ENCODE results near the gene PPID. TPM values are rescaled to one million over a fixed set of nuclear protein-coding genes. Genes with fewer than 3 reads are reported as not detected.

PPID gene
- total and polyA plus RNA-seq, 2 of the 13 experiments (the other 11 are each of a cell fraction or from before 2014, with no cell fraction given), result 15.4 to 63.4 TPM

DNA sequence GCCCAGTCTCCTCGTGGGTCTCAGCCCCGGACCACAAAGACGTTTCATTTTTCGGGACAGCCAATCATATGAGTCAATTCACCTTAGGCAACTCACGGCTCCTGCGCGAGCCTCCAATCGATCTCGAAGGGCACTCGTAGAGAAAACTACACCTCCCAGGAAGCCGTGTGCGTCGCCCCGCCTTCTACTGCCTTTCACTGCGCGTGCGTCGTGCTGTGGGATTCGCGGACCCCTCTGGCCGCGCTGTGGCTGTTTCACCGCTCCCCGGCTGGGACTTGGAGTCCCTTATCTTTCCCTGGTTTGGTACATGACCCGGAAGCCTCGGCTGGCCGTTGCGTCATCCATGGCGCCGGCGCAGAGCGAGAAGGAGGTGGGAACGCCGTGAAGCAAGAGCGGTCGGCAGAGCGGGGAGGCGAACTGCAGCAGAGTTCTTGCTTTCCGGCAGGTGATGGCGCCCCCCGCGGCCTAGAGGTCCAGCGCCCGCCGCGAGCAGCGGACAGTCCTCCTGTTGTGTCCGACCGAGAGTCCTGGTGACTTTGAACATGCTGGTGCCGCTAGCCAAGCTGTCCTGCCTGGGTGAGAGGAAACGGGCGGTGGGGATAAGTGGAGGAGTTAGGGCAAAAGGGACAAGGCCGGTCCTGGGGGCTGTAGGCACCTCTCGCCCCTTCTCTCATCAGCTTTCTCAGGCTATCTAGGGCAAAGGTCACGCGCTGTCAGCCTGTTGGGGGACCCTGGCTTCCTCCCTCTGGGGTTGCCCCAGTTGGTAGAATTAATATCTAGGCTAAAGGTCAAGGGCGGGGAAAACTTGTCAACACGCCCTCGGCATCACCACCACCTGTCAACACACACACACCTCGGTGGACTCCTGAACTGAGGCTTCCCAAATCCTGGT is 51.0 kb downstream of the PPID start, which contains the start of gene ETFDH (continued):
- TF ChIP-seq THRA (CRISPR knock-in tag; IDR thresholded peaks at IDR 0.05; ENCODE audit: borderline replicate concordance), result peak; percentile 65; the same call in 1 of the 2 replicates
- TF ChIP-seq, protein P1, sequence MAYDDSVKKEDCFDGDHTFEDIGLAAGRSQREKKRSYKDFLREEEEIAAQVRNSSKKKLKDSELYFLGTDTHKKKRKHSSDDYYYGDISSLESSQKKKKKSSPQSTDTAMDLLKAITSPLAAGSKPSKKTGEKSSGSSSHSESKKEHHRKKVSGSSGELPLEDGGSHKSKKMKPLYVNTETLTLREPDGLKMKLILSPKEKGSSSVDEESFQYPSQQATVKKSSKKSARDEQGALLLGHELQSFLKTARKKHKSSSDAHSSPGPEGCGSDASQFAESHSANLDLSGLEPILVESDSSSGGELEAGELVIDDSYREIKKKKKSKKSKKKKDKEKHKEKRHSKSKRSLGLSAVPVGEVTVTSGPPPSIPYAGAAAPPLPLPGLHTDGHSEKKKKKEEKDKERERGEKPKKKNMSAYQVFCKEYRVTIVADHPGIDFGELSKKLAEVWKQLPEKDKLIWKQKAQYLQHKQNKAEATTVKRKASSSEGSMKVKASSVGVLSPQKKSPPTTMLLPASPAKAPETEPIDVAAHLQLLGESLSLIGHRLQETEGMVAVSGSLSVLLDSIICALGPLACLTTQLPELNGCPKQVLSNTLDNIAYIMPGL (CRISPR knock-in tag; IDR thresholded peaks at IDR 0.05; ENCODE audit: borderline replicate concordance in 1 of 2, low read depth in 1 of 2), result peak; percentile 91 to 96
- no peak for TF ChIP-seq JDP2 (CRISPR knock-in tag; IDR thresholded peaks at IDR 0.05; ENCODE audit: borderline replicate concordance)
- no peak for TF ChIP-seq ATF5 (CRISPR knock-in tag; IDR thresholded peaks at IDR 0.05; ENCODE audit: low read depth)
- no peak for TF ChIP-seq NFATC3 (CRISPR knock-in tag; IDR thresholded peaks at IDR 0.05)
- peak; percentile 85 for TF ChIP-seq ZNF878 (CRISPR knock-in tag; IDR thresholded peaks at IDR 0.05)
- peak; percentile 82 for TF ChIP-seq FOSL2 (CRISPR knock-in tag; IDR thresholded peaks at IDR 0.05)
- TF ChIP-seq HOXA7 (CRISPR knock-in tag; IDR thresholded peaks at IDR 0.05), result no peak
- no peak for TF ChIP-seq ZNF326 (CRISPR knock-in tag; IDR thresholded peaks at IDR 0.05; ENCODE audit: borderline replicate concordance)
- peak; percentile 38; the same call in 1 of the 2 replicates for TF ChIP-seq BRF2 (CRISPR knock-in tag; IDR thresholded peaks at IDR 0.05)
- peak; percentile 92 for TF ChIP-seq ZNF317 (CRISPR knock-in tag; IDR thresholded peaks at IDR 0.05)
- peak; percentile 46; the same call in 1 of the 2 replicates for TF ChIP-seq ZC3H13 (CRISPR knock-in tag; IDR thresholded peaks at IDR 0.05)
- no peak; the same call in 1 of the 2 replicates for TF ChIP-seq ZNF777 (CRISPR knock-in tag; IDR thresholded peaks at IDR 0.05)
- TF ChIP-seq ZNF800 (CRISPR knock-in tag; IDR thresholded peaks at IDR 0.05), result peak; percentile 58; the same call in 1 of the 2 replicates
- TF ChIP-seq TARDBP (CRISPR knock-in tag; IDR thresholded peaks at IDR 0.05), result peak; percentile 96
- no peak for TF ChIP-seq ZKSCAN1 (IDR thresholded peaks at IDR 0.05; ENCODE audit: low read length)
- TF ChIP-seq YY1 (IDR thresholded peaks at IDR 0.05; ENCODE audit: insufficient read depth, insufficient replicate concordance, low read depth, low read length), result peak; percentile 84
- TF ChIP-seq NCOA2 (CRISPR knock-in tag; IDR thresholded peaks at IDR 0.05), result peak; percentile 26; the same call in 1 of the 2 replicates
- no peak for TF ChIP-seq SRSF4 (IDR thresholded peaks at IDR 0.05; ENCODE audit: low read depth, low read length, poor library complexity, severe bottlenecking)
- no peak for TF ChIP-seq GLMP (CRISPR knock-in tag; IDR thresholded peaks at IDR 0.05; ENCODE audit: borderline replicate concordance)

Data from HepG2 (cell line).